Mesothelial cell of epicardium (in vitro differentiated cells): ENCODE data around the gene ZNF609. TPM values are rescaled to one million over a fixed set of nuclear protein-coding genes. Genes with fewer than 3 reads are reported as not detected.
"Not testable (repeated sequence)": the region's sequence is repeated elsewhere in the genome, so short reads cannot be mapped to it uniquely, and the experiment has no call there.

Experiments used
- DNase-seq, 2 experiments: peaks; one replicate each; pipeline ENCODE4 v3.0.0; 2021; ENCODE audit warnings: low spot score in 2 of 2; ENCODE audit not compliant: unreplicated experiment in 2 of 2
- H3K27ac Mint-ChIP-seq: 2 replicates; pipeline ENCODE4 v1.8.0; 2021; ENCODE audit warnings: mixed read lengths
- H3K27me3 Mint-ChIP-seq: 2 replicates; pipeline ENCODE4 v1.8.0; 2021; ENCODE audit warnings: low read depth, mixed read lengths
- H3K36me3 Mint-ChIP-seq: 2 replicates; pipeline ENCODE4 v1.8.0; 2021; ENCODE audit warnings: mixed read lengths
- H3K4me1 Mint-ChIP-seq: 2 replicates; pipeline ENCODE4 v1.8.0; 2021; ENCODE audit warnings: mixed read lengths
- H3K4me3 Mint-ChIP-seq: 2 replicates; pipeline ENCODE4 v1.8.0; 2021; ENCODE audit warnings: mild to moderate bottlenecking, moderate library complexity, mixed read lengths
- H3K9me3 Mint-ChIP-seq: 2 replicates; pipeline ENCODE4 v1.8.0; 2021; ENCODE audit warnings: mixed read lengths
- total RNA-seq: library from RNA; stranded (reverse); gene quantifications from 3 replicates; pipeline ENCODE4 v1.2.1, GENCODE V29; 2021
- TF ChIP-seq, protein P1 (sequence below): fragments of 200-600 bp; sonication (generic); IDR thresholded peaks from one replicate; pipeline ENCODE4 v1.5.0; 2021; ENCODE audit warnings: antibody characterized with exemption; ENCODE audit not compliant: unreplicated experiment

ZNF609 gene
- total RNA-seq, 1 donor from 2014 or later = 76.0 TPM

DNA sequence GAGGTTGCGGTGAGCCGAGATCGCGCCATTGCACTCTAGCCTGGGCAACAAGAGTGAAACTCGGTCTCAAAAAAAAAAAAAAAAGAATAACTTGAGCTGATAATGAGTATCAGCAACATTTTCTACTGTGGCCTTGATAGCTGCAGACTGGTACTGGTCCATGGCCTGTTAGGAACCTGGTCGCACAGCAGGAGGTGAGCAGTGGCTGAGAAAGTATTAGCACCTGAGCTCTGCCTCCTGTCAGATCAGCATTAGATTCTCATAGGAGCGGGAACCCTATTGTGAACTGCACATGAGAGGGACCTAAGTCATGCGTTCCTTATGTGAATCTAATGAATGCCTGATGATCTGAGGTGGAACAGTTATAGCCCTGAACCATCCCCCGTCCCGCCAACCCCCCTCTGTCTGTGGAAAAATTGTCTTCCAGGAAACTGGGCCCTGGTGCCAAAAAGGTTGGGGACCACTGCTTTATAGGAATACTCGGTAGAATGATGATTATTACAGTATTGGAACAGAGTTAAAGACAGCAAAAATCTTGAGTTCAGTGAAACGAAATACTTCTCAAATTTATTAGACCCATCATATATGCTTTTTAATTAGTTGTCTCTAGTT is 126.0 kb downstream of the ZNF609 start:
- no peak overlapping the region for H3K4me3 Mint-ChIP-seq
- no peak for DNase-seq
- H3K27ac Mint-ChIP-seq = peak overlapping the region; percentile 85
- H3K36me3 Mint-ChIP-seq = peaks cover 16% of the 10 kb centered on the region
- peaks cover 37% of the 10 kb centered on the region for H3K4me1 Mint-ChIP-seq
- H3K27me3 Mint-ChIP-seq = no peaks in the 10 kb centered on the region
- TF ChIP-seq, protein P1, sequence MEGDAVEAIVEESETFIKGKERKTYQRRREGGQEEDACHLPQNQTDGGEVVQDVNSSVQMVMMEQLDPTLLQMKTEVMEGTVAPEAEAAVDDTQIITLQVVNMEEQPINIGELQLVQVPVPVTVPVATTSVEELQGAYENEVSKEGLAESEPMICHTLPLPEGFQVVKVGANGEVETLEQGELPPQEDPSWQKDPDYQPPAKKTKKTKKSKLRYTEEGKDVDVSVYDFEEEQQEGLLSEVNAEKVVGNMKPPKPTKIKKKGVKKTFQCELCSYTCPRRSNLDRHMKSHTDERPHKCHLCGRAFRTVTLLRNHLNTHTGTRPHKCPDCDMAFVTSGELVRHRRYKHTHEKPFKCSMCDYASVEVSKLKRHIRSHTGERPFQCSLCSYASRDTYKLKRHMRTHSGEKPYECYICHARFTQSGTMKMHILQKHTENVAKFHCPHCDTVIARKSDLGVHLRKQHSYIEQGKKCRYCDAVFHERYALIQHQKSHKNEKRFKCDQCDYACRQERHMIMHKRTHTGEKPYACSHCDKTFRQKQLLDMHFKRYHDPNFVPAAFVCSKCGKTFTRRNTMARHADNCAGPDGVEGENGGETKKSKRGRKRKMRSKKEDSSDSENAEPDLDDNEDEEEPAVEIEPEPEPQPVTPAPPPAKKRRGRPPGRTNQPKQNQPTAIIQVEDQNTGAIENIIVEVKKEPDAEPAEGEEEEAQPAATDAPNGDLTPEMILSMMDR = no peak
- peaks cover 8% of the 10 kb centered on the region for H3K9me3 Mint-ChIP-seq

DNA sequence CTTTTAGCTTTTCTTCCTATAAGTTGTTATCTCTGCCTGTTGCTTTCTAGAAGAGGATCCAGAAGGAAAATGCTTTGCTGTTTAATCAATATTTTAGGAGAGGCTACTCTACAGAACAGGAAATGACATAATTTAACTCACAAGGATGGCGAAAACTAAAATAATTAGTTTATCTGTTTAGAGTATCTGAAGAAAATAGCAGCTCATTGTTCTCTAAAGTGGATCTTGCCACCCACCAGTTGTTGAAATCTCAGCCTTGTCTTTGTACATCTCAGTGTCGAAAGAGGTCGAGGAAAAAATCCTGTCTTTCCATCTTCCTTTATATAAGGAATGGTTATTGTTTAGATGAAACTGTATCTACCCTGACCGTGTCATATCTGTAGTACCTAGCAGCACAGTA is 126.6 kb downstream of the ZNF609 start:
- peaks cover 5% of the 10 kb centered on the region for H3K9me3 Mint-ChIP-seq
- no peak for DNase-seq
- H3K4me1 Mint-ChIP-seq = peaks cover 36% of the 10 kb centered on the region
- peak overlapping the region; percentile 8 for H3K27ac Mint-ChIP-seq
- no peaks in the 10 kb centered on the region for H3K27me3 Mint-ChIP-seq
- no peak overlapping the region for H3K4me3 Mint-ChIP-seq
- TF ChIP-seq, protein P1 = no peak
- H3K36me3 Mint-ChIP-seq = peaks cover 11% of the 10 kb centered on the region

DNA sequence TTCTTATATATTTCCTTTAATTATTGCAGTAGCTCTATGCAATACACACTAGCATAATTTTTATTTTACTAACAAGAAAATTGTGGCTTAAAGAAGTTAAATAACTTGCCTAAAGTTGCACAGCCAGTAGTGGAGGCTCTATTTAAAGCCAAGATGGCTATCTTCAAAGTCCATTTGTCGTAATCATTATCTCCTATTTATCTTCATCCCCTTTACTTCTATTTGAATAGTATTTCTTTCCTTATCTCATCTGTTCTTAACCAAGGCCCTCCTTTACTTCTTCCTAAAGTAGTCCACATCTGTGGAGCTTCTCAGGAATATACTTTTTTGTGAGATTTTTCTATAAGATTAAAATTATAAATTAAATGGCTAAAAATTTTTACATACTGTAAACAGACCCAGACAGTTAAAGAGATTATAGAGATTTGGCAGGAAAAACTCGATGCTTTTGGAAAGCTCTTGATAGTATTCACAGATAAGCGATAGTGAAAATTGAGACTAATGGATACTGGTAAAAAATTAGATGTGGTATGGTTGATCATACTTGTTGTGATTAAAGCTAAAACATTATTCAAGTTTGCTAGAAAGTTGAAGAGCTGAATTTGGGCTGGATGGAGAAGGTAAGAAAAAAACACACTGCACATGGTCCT is 129.2 kb downstream of the ZNF609 start:
- Mint-ChIP-seq H3K4me1 (peaks cover 40% of the 10 kb centered on the region), H3K9me3 (no peaks in the 10 kb centered on the region), H3K27me3 (no peaks in the 10 kb centered on the region), H3K36me3 (peaks cover 2% of the 10 kb centered on the region), H3K4me3 (no peak overlapping the region), H3K27ac (peak overlapping the region; percentile 91)
- no peak for DNase-seq
- TF ChIP-seq, protein P1 = no peak

DNA sequence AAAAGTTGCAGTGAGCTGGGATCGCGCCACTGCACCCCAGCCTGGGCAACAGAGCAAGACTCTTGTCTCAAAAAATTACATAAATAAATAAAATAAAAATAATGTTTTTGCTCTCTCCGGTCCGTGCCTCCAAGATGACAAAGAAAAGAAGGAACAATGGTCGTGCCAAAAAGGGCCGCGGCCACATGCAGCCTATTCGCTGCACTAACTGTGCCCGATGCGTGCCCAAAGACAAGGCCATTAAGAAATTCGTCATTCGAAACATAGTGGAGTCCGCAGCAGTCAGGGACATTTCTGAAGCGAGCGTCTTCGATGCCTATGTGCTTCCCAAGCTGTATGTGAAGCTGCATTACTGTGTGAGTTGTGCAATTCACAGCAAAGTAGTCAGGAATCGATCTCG is 132.5 kb downstream of the ZNF609 start:
- H3K36me3 Mint-ChIP-seq, H3K27me3 Mint-ChIP-seq, H3K27ac Mint-ChIP-seq, DNase-seq, H3K4me3 Mint-ChIP-seq, H3K9me3 Mint-ChIP-seq: not testable (repeated sequence)
- peaks cover 38% of the 10 kb centered on the region for H3K4me1 Mint-ChIP-seq

DNA sequence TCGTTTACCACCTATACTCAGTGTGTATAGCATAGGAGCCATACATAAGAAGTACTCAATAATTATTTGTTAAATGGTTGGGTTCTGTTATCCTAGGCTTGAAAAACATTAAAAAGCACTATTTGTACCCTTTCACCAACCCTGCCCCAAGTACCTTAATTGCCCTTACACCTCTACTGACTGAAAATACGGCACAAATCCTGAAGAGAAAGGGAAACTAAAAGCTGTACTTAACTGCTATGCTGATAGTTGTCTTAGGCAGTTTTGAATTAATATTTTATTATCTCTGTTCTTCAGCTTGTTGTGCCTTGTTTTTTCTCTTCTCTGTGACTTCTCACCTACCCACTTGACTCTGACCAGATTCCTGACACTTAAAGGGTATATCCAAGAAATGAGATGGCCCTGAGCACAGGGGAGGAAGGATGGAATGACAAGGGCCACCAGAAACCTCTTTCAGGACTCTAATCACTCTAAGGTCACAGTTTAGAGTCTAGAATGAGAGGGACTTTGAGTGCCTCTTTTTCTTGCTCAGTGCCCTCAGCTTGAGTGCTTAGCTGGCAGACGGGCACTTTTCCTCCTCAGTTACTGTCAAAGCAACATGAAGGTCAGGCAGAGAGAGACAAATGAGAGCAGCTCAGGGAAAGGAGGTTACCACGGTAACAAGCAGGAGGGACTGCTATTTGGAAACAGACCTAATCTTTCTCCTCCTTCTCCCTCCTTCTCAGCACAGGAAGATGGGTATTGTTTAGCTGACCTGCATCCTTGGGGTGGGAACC is 136.5 kb downstream of the ZNF609 start:
- Mint-ChIP-seq H3K36me3 (peaks cover 2% of the 10 kb centered on the region), H3K9me3 (no peaks in the 10 kb centered on the region), H3K27me3 (no peaks in the 10 kb centered on the region), H3K4me3 (no peak overlapping the region), H3K27ac (peak overlapping the region; percentile 76), H3K4me1 (peaks cover 40% of the 10 kb centered on the region)
- DNase-seq = no peak
- TF ChIP-seq, protein P1 = no peak

DNA sequence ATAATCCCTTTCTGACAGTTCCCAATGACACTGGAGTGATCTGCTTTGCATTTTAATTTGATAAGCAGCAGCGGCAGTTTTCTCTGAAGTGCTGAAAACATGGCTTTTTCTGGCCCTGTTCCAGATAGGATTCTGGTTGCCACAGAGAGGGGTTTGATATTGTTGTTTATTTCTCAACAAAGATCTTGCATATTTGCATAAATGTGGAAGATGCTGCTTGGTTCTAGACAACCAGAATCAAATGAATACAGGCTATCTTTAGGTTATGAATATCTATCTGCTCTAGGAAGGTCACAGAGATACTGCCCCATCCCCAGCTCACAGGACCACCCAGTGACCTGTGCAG is 137.1 kb downstream of the ZNF609 start:
- Mint-ChIP-seq H3K4me3 (no peak overlapping the region), H3K27ac (peak overlapping the region; percentile 76), H3K27me3 (no peaks in the 10 kb centered on the region), H3K9me3 (no peaks in the 10 kb centered on the region), H3K4me1 (peaks cover 46% of the 10 kb centered on the region), H3K36me3 (peaks cover 2% of the 10 kb centered on the region)
- TF ChIP-seq, protein P1 = no peak
- DNase-seq = no peak
